Endodermal cell (in vitro differentiated cells): Measurements from ENCODE around the gene THAP7. TPM values are rescaled to one million over a fixed set of nuclear protein-coding genes. Genes with fewer than 3 reads are reported as not detected.

ENCODE experiments used
- DNase-seq: peaks from one replicate; pipeline ENCODE4 v3.0.0-alpha.2; 2017
- H3K27ac ChIP-seq: 2 replicates; pipeline ENCODE4 v1.5.1; 2013; ENCODE audit warnings: mild to moderate bottlenecking, low read depth, low read length, moderate library complexity
- H3K27me3 ChIP-seq: 2 replicates; pipeline ENCODE4 v1.6.1; 2013; ENCODE audit warnings: mild to moderate bottlenecking, low read length, moderate library complexity; ENCODE audit not compliant: insufficient read depth, control insufficient read depth, poor library complexity, severe bottlenecking
- H3K36me3 ChIP-seq: 2 replicates; pipeline ENCODE4 v1.7.0; 2013; ENCODE audit warnings: mild to moderate bottlenecking, low read length, moderate library complexity; ENCODE audit not compliant: control insufficient read depth, insufficient read depth
- H3K4me1 ChIP-seq: one replicate; pipeline ENCODE4 v1.7.0; 2013; ENCODE audit warnings: low read length; ENCODE audit not compliant: control insufficient read depth, insufficient read depth
- H3K4me3 ChIP-seq: 2 replicates; pipeline ENCODE4 v1.5.1; 2013; ENCODE audit warnings: mild to moderate bottlenecking, low read length, moderate library complexity
- H3K9ac ChIP-seq: 2 replicates; pipeline ENCODE4 v1.6.1; 2013; ENCODE audit warnings: mild to moderate bottlenecking, low read length, moderate library complexity; ENCODE audit not compliant: poor library complexity, severe bottlenecking; ENCODE audit errors: extremely low read depth
- H3K9me3 ChIP-seq: 2 replicates; pipeline ENCODE4 v1.6.1; 2013; ENCODE audit warnings: mild to moderate bottlenecking, low read length, moderate library complexity; ENCODE audit not compliant: control insufficient read depth
- H3K27ac Mint-ChIP-seq: 2 replicates; pipeline ENCODE4 v1.8.0; 2020; ENCODE audit warnings: mixed read lengths
- H3K27me3 Mint-ChIP-seq: 2 replicates; pipeline ENCODE4 v1.8.0; 2021; ENCODE audit warnings: mild to moderate bottlenecking, mixed read lengths; ENCODE audit not compliant: insufficient read depth
- H3K36me3 Mint-ChIP-seq: 2 replicates; pipeline ENCODE4 v1.8.0; 2020; ENCODE audit warnings: low read depth, mixed read lengths
- H3K4me1 Mint-ChIP-seq: 2 replicates; pipeline ENCODE4 v1.8.0; 2020; ENCODE audit warnings: mixed read lengths
- H3K4me3 Mint-ChIP-seq: 2 replicates; pipeline ENCODE4 v1.8.0; 2020; ENCODE audit warnings: mild to moderate bottlenecking, moderate library complexity, mixed read lengths
- H3K9me3 Mint-ChIP-seq: 2 replicates; pipeline ENCODE4 v1.8.0; 2020; ENCODE audit warnings: mild to moderate bottlenecking, mixed read lengths
- WGBS, 2 experiments: methylation state at CpG; one replicate each; pipeline versions ENCODE4 v1.1.5 to v1.1.7; 2013; ENCODE audit warnings: missing lambda C conversion rate in 2 of 2, mixed read lengths in 1 of 2; ENCODE audit not compliant: insufficient coverage in 1 of 2, insufficient read length in 1 of 2; 5-methylcytosine and 5-hydroxymethylcytosine counted together
- total RNA-seq, 2 donors: library from RNA; stranded (reverse); fragmentation: NEBNext Ultra II Directional in 1 of 2; extraction: Animal tissue kit (Norgen Biotek cat#: 25700) in 1 of 2; gene quantifications; 2 replicates in 1 of 2; 3 replicates in 1 of 2; pipeline ENCODE4 v1.2.1, GENCODE V29; 2021
- TF ChIP-seq, protein P1 (sequence below): fragments of 200-600 bp; sonication (generic); conservative IDR thresholded peaks from 2 replicates; pipeline ENCODE4 v1.5.0; 2021; ENCODE audit warnings: antibody characterized with exemption, mild to moderate bottlenecking

The THAP7 gene
- total RNA-seq, 2 donors from 2014 or later = 16.6 to 19.6 TPM

GRCh38 chr22:21022507-21022906 lies 20.6 kb upstream of the THAP7 start:
- Histone ChIP-seq H3K36me3 (no peaks in the 10 kb centered on the region), H3K27ac (no peak overlapping the region), H3K9me3 (peaks cover 13% of the 10 kb centered on the region), H3K4me1 (no peaks in the 10 kb centered on the region), H3K27me3 (no peaks in the 10 kb centered on the region), H3K9ac (no peak overlapping the region), H3K4me3 (no peak overlapping the region)
- 85 to 86% methylated on average over 6 to 10 of the region's 10 CpGs for WGBS, 2 experiments
- Mint-ChIP-seq H3K9me3 (peaks cover 17% of the 10 kb centered on the region), H3K27me3 (peaks cover 7% of the 10 kb centered on the region), H3K4me1 (peaks cover 7% of the 10 kb centered on the region), H3K27ac (no peak overlapping the region), H3K4me3 (no peak overlapping the region), H3K36me3 (no peaks in the 10 kb centered on the region)
- TF ChIP-seq, protein P1, sequence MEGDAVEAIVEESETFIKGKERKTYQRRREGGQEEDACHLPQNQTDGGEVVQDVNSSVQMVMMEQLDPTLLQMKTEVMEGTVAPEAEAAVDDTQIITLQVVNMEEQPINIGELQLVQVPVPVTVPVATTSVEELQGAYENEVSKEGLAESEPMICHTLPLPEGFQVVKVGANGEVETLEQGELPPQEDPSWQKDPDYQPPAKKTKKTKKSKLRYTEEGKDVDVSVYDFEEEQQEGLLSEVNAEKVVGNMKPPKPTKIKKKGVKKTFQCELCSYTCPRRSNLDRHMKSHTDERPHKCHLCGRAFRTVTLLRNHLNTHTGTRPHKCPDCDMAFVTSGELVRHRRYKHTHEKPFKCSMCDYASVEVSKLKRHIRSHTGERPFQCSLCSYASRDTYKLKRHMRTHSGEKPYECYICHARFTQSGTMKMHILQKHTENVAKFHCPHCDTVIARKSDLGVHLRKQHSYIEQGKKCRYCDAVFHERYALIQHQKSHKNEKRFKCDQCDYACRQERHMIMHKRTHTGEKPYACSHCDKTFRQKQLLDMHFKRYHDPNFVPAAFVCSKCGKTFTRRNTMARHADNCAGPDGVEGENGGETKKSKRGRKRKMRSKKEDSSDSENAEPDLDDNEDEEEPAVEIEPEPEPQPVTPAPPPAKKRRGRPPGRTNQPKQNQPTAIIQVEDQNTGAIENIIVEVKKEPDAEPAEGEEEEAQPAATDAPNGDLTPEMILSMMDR = no peak
- no peak for DNase-seq

GRCh38 chr22:21020802-21021429 lies 19.0 kb upstream of the THAP7 start:
- Histone ChIP-seq H3K9me3 (peaks cover 13% of the 10 kb centered on the region), H3K36me3 (no peaks in the 10 kb centered on the region), H3K4me3 (no peak overlapping the region), H3K27me3 (no peaks in the 10 kb centered on the region), H3K27ac (no peak overlapping the region), H3K4me1 (no peaks in the 10 kb centered on the region), H3K9ac (no peak overlapping the region)
- Mint-ChIP-seq H3K27ac (no peak overlapping the region), H3K36me3 (no peaks in the 10 kb centered on the region), H3K4me3 (no peak overlapping the region), H3K9me3 (peaks cover 17% of the 10 kb centered on the region), H3K27me3 (peaks cover 19% of the 10 kb centered on the region), H3K4me1 (peaks cover 3% of the 10 kb centered on the region)
- DNase-seq = peak; percentile 82
- TF ChIP-seq, protein P1 = peak; percentile 76
- WGBS, 2 experiments = 80 to 81% methylated on average over 6 to 7 of the region's 7 CpGs

GRCh38 chr22:21018314-21018713 lies 16.4 kb upstream of the THAP7 start:
- no peak overlapping the region for H3K4me3 Mint-ChIP-seq
- peaks cover 27% of the 10 kb centered on the region for H3K27me3 Mint-ChIP-seq
- H3K9ac ChIP-seq = no peak overlapping the region
- WGBS, 2 experiments = 90 to 92% methylated on average over 4 of the region's 4 CpGs
- no peaks in the 10 kb centered on the region for H3K36me3 Mint-ChIP-seq
- H3K9me3 ChIP-seq = peaks cover 13% of the 10 kb centered on the region
- no peaks in the 10 kb centered on the region for H3K36me3 ChIP-seq
- TF ChIP-seq, protein P1 = no peak
- H3K9me3 Mint-ChIP-seq = peaks cover 17% of the 10 kb centered on the region
- H3K4me1 ChIP-seq = no peaks in the 10 kb centered on the region
- H3K27ac ChIP-seq = no peak overlapping the region
- no peak overlapping the region for H3K4me3 ChIP-seq
- DNase-seq = no peak
- no peak overlapping the region for H3K27ac Mint-ChIP-seq
- H3K27me3 ChIP-seq = no peaks in the 10 kb centered on the region
- H3K4me1 Mint-ChIP-seq = peaks cover 14% of the 10 kb centered on the region
